Endothelial cell of umbilical vein (primary cell): Measurements from ENCODE around the gene MT1E. TPM values are rescaled to one million over a fixed set of nuclear protein-coding genes. Genes with fewer than 3 reads are reported as not detected.

Source experiments
- BruUV-seq: library from RNA; stranded (reverse); fragments of 400-500 nt; replicated peaks from 2 replicates; lab custom pipeline; 2021; lab: Mats Ljungman, UMichigan
- CTCF ChIA-PET: fragments of 300-600, 350-600 bp; sonication (Branson Sonifier 250); formaldehyde crosslinking; loops from one replicate; lab custom pipeline; 2021; ENCODE audit warnings: antibody characterized with exemption, inconsistent platforms; lab: Charles Lee
- POLR2A ChIA-PET: fragments of 300-600, 350-600 bp; sonication (Branson Sonifier 250); formaldehyde crosslinking; loops from one replicate; lab custom pipeline; 2021; ENCODE audit warnings: antibody characterized with exemption, inconsistent platforms; lab: Charles Lee
- DNase-seq: peaks from one replicate; pipeline ENCODE4 v3.0.0-alpha.2; 2011; ENCODE audit warnings: low read depth, low spot score
- FAIRE-seq: peaks from 2 replicates; lab custom pipeline; 2011; peaks lifted over from hg19 to GRCh38; lab: Jason Lieb, UNC
- H2AFZ ChIP-seq: 2 replicates; pipeline ENCODE4 v1.6.0; 2012; ENCODE audit warnings: low read depth, low read length, control low read depth, inconsistent platforms
- H3K27ac ChIP-seq: 2 replicates; pipeline ENCODE4 v1.5.1; 2011; ENCODE audit warnings: low read depth, mild to moderate bottlenecking, control low read depth, low read length, moderate library complexity; ENCODE audit not compliant: insufficient read depth
- H3K27me3 ChIP-seq, 2 experiments: 2 replicates each; pipeline versions ENCODE4 v1.6.0 to v1.6.1; 2011; ENCODE audit warnings: low read length in 2 of 2, mixed read lengths in 1 of 2; ENCODE audit not compliant: control insufficient read depth in 2 of 2, insufficient read depth in 2 of 2
- H3K36me3 ChIP-seq, 2 experiments: 2 replicates in 1 of 2; 3 replicates in 1 of 2; pipeline ENCODE4 v1.5.1; 2011; ENCODE audit warnings: low read length in 2 of 2, mild to moderate bottlenecking in 1 of 2, moderate library complexity in 1 of 2; ENCODE audit not compliant: control insufficient read depth in 2 of 2, insufficient read depth in 2 of 2; ENCODE audit errors: extremely low read depth in 1 of 2
- H3K4me1 ChIP-seq: 3 replicates; pipeline ENCODE4 v1.5.1; 2011; ENCODE audit warnings: mild to moderate bottlenecking, low read length; ENCODE audit not compliant: control insufficient read depth, insufficient read depth; ENCODE audit errors: extremely low read depth
- H3K4me2 ChIP-seq: 2 replicates; pipeline ENCODE4 v1.6.1; 2011; ENCODE audit warnings: low read length, control low read depth, mixed read lengths; ENCODE audit not compliant: insufficient read depth
- H3K4me3 ChIP-seq, 3 experiments: fragments of 200-600 bp in 1 of 3; sonication (generic), shearing (Covaris generic) in 1 of 3; replicated peaks in 1 of 3; 2 replicates each; pipeline ENCODE4 v1.5.1; 2011 to 2016; ENCODE audit warnings: control low read depth in 3 of 3, low read length in 3 of 3, mild to moderate bottlenecking in 2 of 3, inconsistent platforms in 1 of 3, low read depth in 1 of 3, moderate library complexity in 1 of 3; ENCODE audit not compliant: insufficient read depth in 1 of 3
- H3K79me2 ChIP-seq: 2 replicates; pipeline ENCODE4 v1.6.0; 2012; ENCODE audit warnings: low read length, inconsistent platforms; ENCODE audit not compliant: control insufficient read depth, insufficient read depth
- H3K9ac ChIP-seq: replicated peaks from 2 replicates; pipeline ENCODE3; 2011; ENCODE audit warnings: low read length, control low read depth; ENCODE audit not compliant: insufficient read depth; ENCODE audit errors: extremely low read depth
- H3K9me1 ChIP-seq: replicated peaks from 3 replicates; pipeline ENCODE4 v1.6.0; 2011; ENCODE audit warnings: mild to moderate bottlenecking, low read length; ENCODE audit not compliant: control insufficient read depth, insufficient read depth; ENCODE audit errors: extremely low read depth
- H3K9me3 ChIP-seq: replicated peaks from 2 replicates; pipeline ENCODE4 v1.5.1; 2012; ENCODE audit warnings: low read length, inconsistent platforms; ENCODE audit not compliant: control insufficient read depth, insufficient read depth
- H4K20me1 ChIP-seq: replicated peaks from 2 replicates; pipeline ENCODE3; 2011; ENCODE audit warnings: mild to moderate bottlenecking, low read length; ENCODE audit not compliant: control insufficient read depth, insufficient read depth; ENCODE audit errors: extremely low read depth
- CTCF ChIP-seq, 2 donors: IDR thresholded peaks; 1 replicate in 1 of 2; 2 replicates in 1 of 2; pipeline ENCODE4 v1.5.1; 2011; ENCODE audit warnings: low read length in 2 of 2, mild to moderate bottlenecking in 2 of 2, moderate library complexity in 2 of 2, control low read depth in 1 of 2, inconsistent platforms in 1 of 2, low read depth in 1 of 2; ENCODE audit not compliant: insufficient read depth in 1 of 2; ENCODE audit errors: extremely low read depth in 1 of 2
- EZH2 ChIP-seq: IDR thresholded peaks from 2 replicates; pipeline ENCODE4 v1.6.1; 2012; ENCODE audit warnings: borderline replicate concordance, low read depth, mild to moderate bottlenecking, moderate library complexity, low read length, inconsistent platforms; ENCODE audit not compliant: severe bottlenecking
- FOS ChIP-seq: IDR thresholded peaks from 2 replicates; pipeline ENCODE4 v1.6.1; 2011; ENCODE audit warnings: mild to moderate bottlenecking, low read length, moderate library complexity, borderline replicate concordance; ENCODE audit not compliant: insufficient read depth
- GATA2 ChIP-seq: IDR thresholded peaks from 2 replicates; pipeline ENCODE4 v1.7.0; 2011; ENCODE audit warnings: low read depth, mild to moderate bottlenecking, moderate library complexity, mixed read lengths, low read length; ENCODE audit not compliant: insufficient read length, insufficient read depth
- JUN ChIP-seq: IDR thresholded peaks from 2 replicates; pipeline ENCODE4 v1.6.1; 2011; ENCODE audit warnings: borderline replicate concordance, low read depth; ENCODE audit not compliant: insufficient read length, insufficient read depth
- MAX ChIP-seq: IDR thresholded peaks from 2 replicates; pipeline ENCODE4 v1.6.1; 2011; ENCODE audit not compliant: insufficient read depth, insufficient read length
- MYC ChIP-seq: IDR thresholded peaks from one replicate; pipeline ENCODE4 v1.6.1; 2011; ENCODE audit warnings: mild to moderate bottlenecking, low read depth, low read length
- POLR2A ChIP-seq: IDR thresholded peaks from 2 replicates; pipeline ENCODE4 v1.6.1; 2012; ENCODE audit warnings: low read depth, mild to moderate bottlenecking, control low read depth, low read length
- POLR2AphosphoS5 ChIP-seq: IDR thresholded peaks from 2 replicates; pipeline ENCODE4 v1.6.1; 2012; ENCODE audit warnings: low read depth, mild to moderate bottlenecking, control low read depth, low read length, moderate library complexity; ENCODE audit not compliant: insufficient read depth
- dilution Hi-C: fragments of 300-500 bp; cut with MboI; formaldehyde crosslinking; loops from one replicate; pipeline ENCODE4 v1.15.0; 2019; ENCODE audit warnings: low sequenced_read_pairs; ENCODE audit not compliant: extremely low pct_ligation_motif_present
- intact Hi-C: fragments of 100-400 bp; cut with micrococcal nuclease; formaldehyde crosslinking; loops from one replicate; pipeline ENCODE4 v1.10.0; 2022
- polyA plus RNA-seq, 4 experiments: library from polyadenylated mRNA; depleted of rRNA in 3 of 4; stranded (reverse) in 3 of 4; unstranded in 1 of 4; fragments of >200 nt; gene quantifications; 2 replicates each; pipeline versions ENCODE4 v1.2.1 to v1.2.3, GENCODE V29; 2011 to 2012; ENCODE audit warnings: missing spikeins in 1 of 4
- total RNA-seq: library from RNA; stranded (reverse); gene quantifications from 2 replicates; pipeline ENCODE4 v1.2.3, GENCODE V29; 2021

MT1E gene
- total and polyA plus RNA-seq, 2 donors (not counting 3 experiments of a cell fraction or from before 2014, with no cell fraction given): 208 to 346 TPM

GRCh38 chr16:56594292-56594619 is 31.3 kb upstream of the MT1E start:
- H3K4me1 ChIP-seq: no peaks in the 10 kb centered on the region
- dilution Hi-C loops: no loop called here
- no peak overlapping the region for H3K9ac ChIP-seq
- FAIRE-seq: no peak
- DNase-seq: no peak
- H3K4me3 ChIP-seq: no peak overlapping the region
- POLR2A ChIA-PET: no interaction called here
- intact Hi-C loops: no loop called here
- H3K4me2 ChIP-seq: no peak overlapping the region
- H3K27ac ChIP-seq: no peak overlapping the region
- H3K9me3 ChIP-seq: no peaks in the 10 kb centered on the region
- H3K9me1 ChIP-seq: no peaks in the 10 kb centered on the region
- H3K36me3 ChIP-seq: no peaks in the 10 kb centered on the region
- H2AFZ ChIP-seq: no peak overlapping the region
- TF ChIP-seq POLR2AphosphoS5 (no peak), JUN (no peak), POLR2A (no peak), MYC (no peak), MAX (no peak), EZH2 (no peak), GATA2 (no peak), CTCF (IDR thresholded peaks at IDR 0.05; ENCODE audit: extremely low read depth in 1 of 2, insufficient read depth in 1 of 2, low read depth in 1 of 2, low read length in 2 of 2) (no peak), FOS (no peak)
- no peaks in the 10 kb centered on the region for H3K79me2 ChIP-seq
- no TSS peak for BruUV-seq
- CTCF ChIA-PET: no interaction called here
- H3K27me3 ChIP-seq: peaks cover 11 to 13% of the 10 kb centered on the region in 2 experiments
- no peaks in the 10 kb centered on the region for H4K20me1 ChIP-seq
